ENCODE measurements around the gene C10orf90. TPM values are rescaled to one million over a fixed set of nuclear protein-coding genes. Genes with fewer than 3 reads are reported as not detected.
A peak's percentile ranks its signal among the peaks of the same experiment; 100 is the strongest.

Gene C10orf90
- total RNA-seq, 1 donor from 2014 or later = not detected

- H3K9ac ChIP-seq = no peak overlapping the region
- no peaks in the 10 kb centered on the region for H3K79me2 ChIP-seq (ENCODE audit: low read depth)
- H3K4me2 ChIP-seq = no peak overlapping the region
- Mint-ChIP-seq H3K27me3 (ENCODE audit: insufficient read depth, low read depth) (no peaks in the 10 kb centered on the region), H3K9me3 (peaks cover 6% of the 10 kb centered on the region), H3K4me3 (no peak overlapping the region), H3K36me3 (no peaks in the 10 kb centered on the region), H3K4me1 (peaks cover 12% of the 10 kb centered on the region), H3K27ac (no peak overlapping the region)
- H3K27me3 ChIP-seq = no peaks in the 10 kb centered on the region
- H3K4me1 ChIP-seq = no peaks in the 10 kb centered on the region
- no peak overlapping the region for H3K4me3 ChIP-seq
- H3F3A ChIP-seq (ENCODE audit: low read depth) = no peaks in the 10 kb centered on the region
- TF ChIP-seq CTCF (IDR thresholded peaks at IDR 0.05) = no peak
- no peak for TF ChIP-seq EZH2 (IDR thresholded peaks at IDR 0.05)
- TF ChIP-seq EZH2phosphoT487 (IDR thresholded peaks at IDR 0.05) = no peak
- no peaks in the 10 kb centered on the region for H3K9me3 ChIP-seq (ENCODE audit: low read depth)
- no peaks in the 10 kb centered on the region for H4K20me1 ChIP-seq (ENCODE audit: low read depth)
- no peak for DNase-seq (ENCODE audit: low spot score)
- no peaks in the 10 kb centered on the region for H3K36me3 ChIP-seq
- H2AFZ ChIP-seq (replicated peaks) = no peak overlapping the region
- H3K27ac ChIP-seq = no peak overlapping the region
Measured at GRCh38 chr10:126673565-126673964, 3.1 kb upstream of the C10orf90 start.

GRCh38 chr10:126671402-126671975 is 996 bp upstream of the C10orf90 start:
- Histone ChIP-seq H3K36me3 (no peaks in the 10 kb centered on the region), H3K79me2 (ENCODE audit: low read depth) (no peaks in the 10 kb centered on the region), H3K27me3 (no peaks in the 10 kb centered on the region), H3K4me1 (no peaks in the 10 kb centered on the region), H3K9me3 (ENCODE audit: low read depth) (no peaks in the 10 kb centered on the region), H3F3A (ENCODE audit: low read depth) (no peaks in the 10 kb centered on the region), H2AFZ (replicated peaks) (no peak overlapping the region), H4K20me1 (ENCODE audit: low read depth) (no peaks in the 10 kb centered on the region), H3K4me2 (no peak overlapping the region), H3K9ac (no peak overlapping the region), H3K4me3 (no peak overlapping the region), H3K27ac (no peak overlapping the region)
- Mint-ChIP-seq H3K27me3 (ENCODE audit: insufficient read depth, low read depth) (no peaks in the 10 kb centered on the region), H3K27ac (no peak overlapping the region), H3K36me3 (no peaks in the 10 kb centered on the region), H3K9me3 (peaks cover 6% of the 10 kb centered on the region), H3K4me3 (no peak overlapping the region), H3K4me1 (peaks cover 12% of the 10 kb centered on the region)
- no peak for TF ChIP-seq EZH2phosphoT487 (IDR thresholded peaks at IDR 0.05)
- TF ChIP-seq CTCF (IDR thresholded peaks at IDR 0.05) = no peak
- TF ChIP-seq EZH2 (IDR thresholded peaks at IDR 0.05) = no peak
- no peak for DNase-seq (ENCODE audit: low spot score)

GRCh38 chr10:126670895-126671261 is 385 bp upstream of the C10orf90 start:
- TF ChIP-seq EZH2phosphoT487 (IDR thresholded peaks at IDR 0.05) = no peak
- TF ChIP-seq EZH2 (IDR thresholded peaks at IDR 0.05) = no peak
- TF ChIP-seq CTCF (IDR thresholded peaks at IDR 0.05) = no peak
- H3K79me2 ChIP-seq (ENCODE audit: low read depth) = no peaks in the 10 kb centered on the region
- no peak overlapping the region for H3K4me2 ChIP-seq
- no peaks in the 10 kb centered on the region for H4K20me1 ChIP-seq (ENCODE audit: low read depth)
- H3K36me3 ChIP-seq = no peaks in the 10 kb centered on the region
- Mint-ChIP-seq H3K4me3 (no peak overlapping the region), H3K27me3 (ENCODE audit: insufficient read depth, low read depth) (no peaks in the 10 kb centered on the region), H3K27ac (peak overlapping the region; percentile 11), H3K9me3 (peaks cover 6% of the 10 kb centered on the region), H3K4me1 (peaks cover 12% of the 10 kb centered on the region), H3K36me3 (no peaks in the 10 kb centered on the region)
- H3K27ac ChIP-seq = no peak overlapping the region
- no peak overlapping the region for H2AFZ ChIP-seq (replicated peaks)
- H3K27me3 ChIP-seq = no peaks in the 10 kb centered on the region
- no peaks in the 10 kb centered on the region for H3F3A ChIP-seq (ENCODE audit: low read depth)
- no peak overlapping the region for H3K9ac ChIP-seq
- no peak for DNase-seq (ENCODE audit: low spot score)
- H3K4me1 ChIP-seq = no peaks in the 10 kb centered on the region
- H3K4me3 ChIP-seq = no peak overlapping the region
- H3K9me3 ChIP-seq (ENCODE audit: low read depth) = no peaks in the 10 kb centered on the region

Data from neural progenitor cell (in vitro differentiated cells).